NT2/D1 (cell line): ENCODE measurements around the gene SFRP2.
A peak's percentile ranks its signal among the peaks of the same experiment; 100 is the strongest.

ENCODE experiments used
- DNase-seq: peaks from one replicate; pipeline ENCODE4 v3.0.0-alpha.2; 2011; ENCODE audit warnings: low read depth, low spot score
- H3K27me3 ChIP-seq: 2 replicates; pipeline ENCODE4 v1.6.0; 2011; ENCODE audit warnings: mild to moderate bottlenecking; ENCODE audit not compliant: insufficient read length, insufficient read depth
- H3K36me3 ChIP-seq: 2 replicates; pipeline ENCODE4 v1.6.1; 2011; ENCODE audit warnings: mild to moderate bottlenecking, low read length, mixed read lengths; ENCODE audit not compliant: insufficient read depth, insufficient read length
- H3K4me1 ChIP-seq: 2 replicates; pipeline ENCODE4 v1.5.1; 2011; ENCODE audit not compliant: insufficient read depth, insufficient read length
- H3K4me3 ChIP-seq: 2 replicates; pipeline ENCODE4 v1.5.1; 2011; ENCODE audit warnings: low read depth; ENCODE audit not compliant: insufficient read length
- H3K9ac ChIP-seq: 2 replicates; pipeline ENCODE4 v1.6.0; 2011; ENCODE audit warnings: low read depth; ENCODE audit not compliant: insufficient read length
- H3K9me3 ChIP-seq: 2 replicates; pipeline ENCODE4 v1.5.1; 2011; ENCODE audit warnings: mild to moderate bottlenecking, low read length; ENCODE audit not compliant: insufficient read depth
- SUZ12 ChIP-seq: IDR thresholded peaks from 2 replicates; pipeline ENCODE4 v1.6.1; 2011; ENCODE audit not compliant: insufficient read length, insufficient read depth; ENCODE audit errors: extremely low read depth
- YY1 ChIP-seq: IDR thresholded peaks from 2 replicates; pipeline ENCODE4 v1.6.1; 2011; ENCODE audit not compliant: insufficient read length, insufficient read depth
- ZNF274 ChIP-seq: IDR thresholded peaks from 2 replicates; pipeline ENCODE4 v1.6.1; 2011; ENCODE audit warnings: mild to moderate bottlenecking, low read depth, low read length

SFRP2 gene, protein sequence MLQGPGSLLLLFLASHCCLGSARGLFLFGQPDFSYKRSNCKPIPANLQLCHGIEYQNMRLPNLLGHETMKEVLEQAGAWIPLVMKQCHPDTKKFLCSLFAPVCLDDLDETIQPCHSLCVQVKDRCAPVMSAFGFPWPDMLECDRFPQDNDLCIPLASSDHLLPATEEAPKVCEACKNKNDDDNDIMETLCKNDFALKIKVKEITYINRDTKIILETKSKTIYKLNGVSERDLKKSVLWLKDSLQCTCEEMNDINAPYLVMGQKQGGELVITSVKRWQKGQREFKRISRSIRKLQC

GRCh38 chr4:153788413-153789276 is at the start of gene SFRP2:
TSS of gene SFRP2 (minus strand) at chr4:153789083. CDS start at chr4:153788835, 248 bp downstream.
- H3K9me3 ChIP-seq: no peaks in the 10 kb centered on the region
- TF ChIP-seq ZNF274 (no peak), YY1 (no peak), SUZ12 (no peak)
- peak within 1 kb of the TSS; percentile 90 for H3K4me3 ChIP-seq
- peaks cover 13% of the 10 kb centered on the region for H3K27me3 ChIP-seq
- DNase-seq: peak; percentile 81
- peaks cover 9% of the 10 kb centered on the region for H3K4me1 ChIP-seq
- peak within 1 kb of the TSS; percentile 92 for H3K9ac ChIP-seq
- peaks cover 16% of the 10 kb centered on the region for H3K36me3 ChIP-seq

- Histone ChIP-seq H3K4me1 (no peaks in the 10 kb centered on the region), H3K9me3 (no peaks in the 10 kb centered on the region), H3K36me3 (no peaks in the 10 kb centered on the region), H3K27me3 (no peaks in the 10 kb centered on the region), H3K9ac (no peak overlapping the region), H3K4me3 (no peak overlapping the region)
- TF ChIP-seq YY1: no peak
- no peak for TF ChIP-seq SUZ12
- no peak for TF ChIP-seq ZNF274
- DNase-seq: no peak
These were observed 49.7 kb upstream of the SFRP2 start for GRCh38 chr4:153838564-153838963.

- no peak for TF ChIP-seq SUZ12
- TF ChIP-seq YY1: no peak
- no peak for TF ChIP-seq ZNF274
- Histone ChIP-seq H3K9me3 (no peaks in the 10 kb centered on the region), H3K4me3 (no peak overlapping the region), H3K36me3 (no peaks in the 10 kb centered on the region), H3K4me1 (no peaks in the 10 kb centered on the region), H3K27me3 (no peaks in the 10 kb centered on the region), H3K9ac (no peak overlapping the region)
- no peak for DNase-seq
These were observed 46.0 kb upstream of the SFRP2 start for GRCh38 chr4:153834901-153835300.

DNA sequence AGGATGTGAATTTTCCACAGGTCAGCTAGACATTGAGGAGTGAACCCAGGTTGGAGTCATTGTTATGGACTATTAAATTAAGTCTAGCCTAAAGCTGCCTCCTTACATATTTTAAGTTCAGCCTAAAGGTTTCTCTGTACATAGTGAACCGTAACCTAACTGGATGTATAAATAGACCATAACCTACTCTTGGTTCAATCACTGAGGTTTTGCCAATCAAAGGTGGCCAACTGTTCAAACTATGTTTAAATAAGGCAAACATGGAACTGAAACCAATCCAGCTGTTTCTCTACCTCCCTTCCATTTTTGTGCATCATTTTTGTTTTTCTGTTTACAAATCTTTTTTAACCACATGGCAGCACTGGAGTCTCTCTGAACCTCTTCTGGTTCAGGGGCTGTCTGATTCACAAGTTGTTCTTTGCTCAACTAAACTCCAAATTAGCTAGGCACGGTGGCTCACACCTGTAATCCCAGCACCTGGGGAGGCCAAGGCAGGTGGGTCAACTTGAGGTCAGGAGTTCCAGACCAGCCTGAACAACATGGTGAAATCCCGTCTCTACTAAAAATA is 43.9 kb upstream of the SFRP2 start:
- H3K4me3 ChIP-seq: no peak overlapping the region
- H3K36me3 ChIP-seq: no peaks in the 10 kb centered on the region
- H3K4me1 ChIP-seq: no peaks in the 10 kb centered on the region
- H3K9ac ChIP-seq: no peak overlapping the region
- no peak for TF ChIP-seq YY1
- TF ChIP-seq SUZ12: no peak
- no peak for TF ChIP-seq ZNF274
- H3K9me3 ChIP-seq: no peaks in the 10 kb centered on the region
- H3K27me3 ChIP-seq: no peaks in the 10 kb centered on the region
- DNase-seq: no peak

GRCh38 chr4:153832054-153832453 is 43.2 kb upstream of the SFRP2 start:
- no peaks in the 10 kb centered on the region for H3K4me1 ChIP-seq
- TF ChIP-seq YY1 (no peak), SUZ12 (no peak), ZNF274 (no peak)
- no peaks in the 10 kb centered on the region for H3K36me3 ChIP-seq
- no peak overlapping the region for H3K9ac ChIP-seq
- no peaks in the 10 kb centered on the region for H3K9me3 ChIP-seq
- H3K27me3 ChIP-seq: no peaks in the 10 kb centered on the region
- no peak for DNase-seq
- H3K4me3 ChIP-seq: no peak overlapping the region

DNA sequence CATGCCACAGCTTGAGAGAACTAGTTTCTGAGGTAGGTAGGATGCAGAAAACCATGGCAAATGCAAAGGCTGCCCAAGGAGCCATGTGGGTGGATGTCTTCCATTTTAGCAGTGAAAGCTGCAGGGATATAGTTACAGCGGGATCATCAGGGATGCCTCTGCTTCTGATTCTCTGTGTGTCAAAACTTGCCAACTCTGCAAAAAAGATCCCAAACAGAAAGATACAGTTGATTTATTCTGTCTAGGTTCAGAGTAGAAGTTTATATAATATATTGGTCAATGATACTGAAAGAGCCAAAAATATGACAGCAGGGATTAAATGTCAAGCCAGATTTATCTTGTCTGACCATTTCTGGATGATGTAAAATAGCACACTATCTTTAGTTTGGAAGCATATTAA is 42.4 kb upstream of the SFRP2 start:
- DNase-seq: no peak
- TF ChIP-seq SUZ12 (no peak), ZNF274 (no peak), YY1 (no peak)
- Histone ChIP-seq H3K36me3 (no peaks in the 10 kb centered on the region), H3K4me3 (no peak overlapping the region), H3K9me3 (no peaks in the 10 kb centered on the region), H3K4me1 (no peaks in the 10 kb centered on the region), H3K9ac (no peak overlapping the region), H3K27me3 (no peaks in the 10 kb centered on the region)

DNA sequence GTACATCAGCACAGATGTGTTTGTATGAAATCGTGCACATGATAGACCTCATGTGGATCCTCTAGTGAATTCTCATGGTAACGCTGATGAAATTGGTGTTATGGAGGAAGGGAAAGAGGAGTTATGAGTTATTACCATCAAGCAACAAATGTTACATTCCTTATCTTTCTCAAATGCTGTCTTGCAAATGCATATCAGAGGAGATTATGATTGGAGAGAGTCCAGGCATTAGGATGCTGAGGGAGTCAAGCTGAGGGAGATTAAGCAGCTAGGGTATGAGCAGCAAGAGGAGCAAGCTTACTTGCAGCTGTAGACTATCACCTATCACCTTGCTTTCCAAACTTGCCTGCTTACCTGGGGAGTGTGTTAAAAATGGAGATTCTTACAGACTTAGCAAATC is 36.8 kb upstream of the SFRP2 start:
- Histone ChIP-seq H3K27me3 (no peaks in the 10 kb centered on the region), H3K4me3 (no peak overlapping the region), H3K9me3 (no peaks in the 10 kb centered on the region), H3K36me3 (no peaks in the 10 kb centered on the region), H3K9ac (no peak overlapping the region), H3K4me1 (no peaks in the 10 kb centered on the region)
- no peak for DNase-seq
- TF ChIP-seq SUZ12 (no peak), ZNF274 (no peak), YY1 (no peak)
